GM12874 (cell line): Measurements from ENCODE around the gene YY1AP1.

ENCODE experiments used
- TF ChIP-seq, protein P1 (sequence below): IDR thresholded peaks from 2 replicates; pipeline ENCODE4 v1.5.1; 2011; ENCODE audit warnings: low read depth, mild to moderate bottlenecking, control low read depth, low read length, moderate library complexity; ENCODE audit not compliant: insufficient read depth

YY1AP1 gene

GRCh38 chr1:155709391-155709790 is 20.8 kb upstream of the YY1AP1 start:
- TF ChIP-seq, protein P1, sequence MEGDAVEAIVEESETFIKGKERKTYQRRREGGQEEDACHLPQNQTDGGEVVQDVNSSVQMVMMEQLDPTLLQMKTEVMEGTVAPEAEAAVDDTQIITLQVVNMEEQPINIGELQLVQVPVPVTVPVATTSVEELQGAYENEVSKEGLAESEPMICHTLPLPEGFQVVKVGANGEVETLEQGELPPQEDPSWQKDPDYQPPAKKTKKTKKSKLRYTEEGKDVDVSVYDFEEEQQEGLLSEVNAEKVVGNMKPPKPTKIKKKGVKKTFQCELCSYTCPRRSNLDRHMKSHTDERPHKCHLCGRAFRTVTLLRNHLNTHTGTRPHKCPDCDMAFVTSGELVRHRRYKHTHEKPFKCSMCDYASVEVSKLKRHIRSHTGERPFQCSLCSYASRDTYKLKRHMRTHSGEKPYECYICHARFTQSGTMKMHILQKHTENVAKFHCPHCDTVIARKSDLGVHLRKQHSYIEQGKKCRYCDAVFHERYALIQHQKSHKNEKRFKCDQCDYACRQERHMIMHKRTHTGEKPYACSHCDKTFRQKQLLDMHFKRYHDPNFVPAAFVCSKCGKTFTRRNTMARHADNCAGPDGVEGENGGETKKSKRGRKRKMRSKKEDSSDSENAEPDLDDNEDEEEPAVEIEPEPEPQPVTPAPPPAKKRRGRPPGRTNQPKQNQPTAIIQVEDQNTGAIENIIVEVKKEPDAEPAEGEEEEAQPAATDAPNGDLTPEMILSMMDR, result no peak

GRCh38 chr1:155706139-155706538 is 17.6 kb upstream of the YY1AP1 start:
- TF ChIP-seq, protein P1, result no peak

- TF ChIP-seq, protein P1, result no peak
Measured at GRCh38 chr1:155703216-155703615, 14.6 kb upstream of the YY1AP1 start.

- TF ChIP-seq, protein P1, result no peak
Measured at GRCh38 chr1:155698382-155699038, 9.9 kb upstream of the YY1AP1 start.

DNA sequence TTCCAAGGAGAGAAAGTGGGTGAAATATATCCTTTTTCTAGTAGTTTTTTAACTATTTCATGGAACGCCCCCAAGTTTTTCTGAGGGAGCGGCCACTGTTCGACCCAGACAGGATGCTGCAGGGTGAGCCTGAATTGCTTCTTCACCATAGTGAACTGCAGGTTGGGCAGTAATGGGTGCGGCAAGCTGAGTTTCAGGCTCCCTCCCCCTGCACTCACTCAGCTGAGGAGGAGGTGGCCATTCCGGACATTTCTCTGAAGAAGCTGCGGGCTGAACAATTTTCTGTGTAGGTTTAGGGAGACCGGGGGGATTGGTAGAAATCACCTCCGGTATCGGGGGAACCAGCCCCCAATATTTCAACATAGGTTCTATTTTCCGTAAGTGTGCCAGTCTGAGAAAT is 8.5 kb upstream of the YY1AP1 start:
- TF ChIP-seq, protein P1, result no peak

- TF ChIP-seq, protein P1, result no peak
Measured at GRCh38 chr1:155696524-155696923, 8.0 kb upstream of the YY1AP1 start.

- TF ChIP-seq, protein P1, result no peak
Measured at GRCh38 chr1:155695608-155696007, 7.0 kb upstream of the YY1AP1 start.
